PC-9 (cell line): ENCODE measurements around the gene HTR3A. TPM values are rescaled to one million over a fixed set of nuclear protein-coding genes. Genes with fewer than 3 reads are reported as not detected.

Source experiments
- BruUV-seq: library from RNA; stranded (reverse); fragments of 400-500 nt; replicated peaks from 2 replicates; lab custom pipeline; 2021; lab: Mats Ljungman, UMichigan
- CTCF ChIA-PET: fragments of 300-600 bp; sonication (Branson Sonifier 250); formaldehyde crosslinking; loops from one replicate; lab custom pipeline; 2022; ENCODE audit warnings: antibody characterized with exemption; lab: Charles Lee
- POLR2A ChIA-PET: fragments of 300-600 bp; sonication (Branson Sonifier 250); formaldehyde crosslinking; loops from one replicate; lab custom pipeline; 2022; ENCODE audit warnings: antibody characterized with exemption; ENCODE audit not compliant: unreplicated experiment; lab: Charles Lee
- DNase-seq, 2 experiments: peaks; one replicate each; pipeline versions ENCODE4 v3.0.0 to v3.0.0-alpha.2; 2015 to 2022; ENCODE audit warnings: mixed read lengths in 1 of 2
- H2AFZ ChIP-seq: fragments of 200-600 bp; sonication (generic); 2 replicates; pipeline ENCODE4 v1.8.1; 2017; ENCODE audit warnings: antibody characterized with exemption
- H3F3A ChIP-seq: fragments of 200-600 bp; sonication (generic); 2 replicates; pipeline ENCODE4 v1.8.1; 2017; ENCODE audit warnings: antibody characterized with exemption, mild to moderate bottlenecking, low read depth; ENCODE audit not compliant: insufficient read depth
- H3K27ac ChIP-seq: fragments of 200-600 bp; sonication (generic); 2 replicates; pipeline ENCODE4 v1.6.1; 2016; ENCODE audit warnings: mixed run types
- H3K27me3 ChIP-seq: fragments of 200-600 bp; sonication (generic); 2 replicates; pipeline ENCODE4 v1.6.1; 2016; ENCODE audit warnings: low read depth, mixed run types; ENCODE audit not compliant: insufficient read depth
- H3K36me3 ChIP-seq: fragments of 200-600 bp; sonication (generic); 2 replicates; pipeline ENCODE4 v1.6.1; 2016; ENCODE audit warnings: low read depth, mixed run types
- H3K4me1 ChIP-seq: fragments of 200-600 bp; sonication (generic); replicated peaks from 2 replicates; pipeline ENCODE4 v1.6.1; 2016; ENCODE audit warnings: mixed run types; ENCODE audit not compliant: insufficient read depth
- H3K4me2 ChIP-seq: fragments of 200-600 bp; sonication (generic); 2 replicates; pipeline ENCODE4 v1.6.1; 2017; ENCODE audit warnings: mixed run types
- H3K4me3 ChIP-seq: fragments of 200-600 bp; sonication (generic); 2 replicates; pipeline ENCODE4 v1.6.1; 2016; ENCODE audit warnings: mixed run types
- H3K79me2 ChIP-seq: fragments of 200-600 bp; sonication (generic); 2 replicates; pipeline ENCODE4 v1.6.1; 2017; ENCODE audit warnings: low read depth, mixed run types
- H3K9me2 ChIP-seq: fragments of 200-600 bp; sonication (generic); 2 replicates; pipeline ENCODE4 v1.8.1; 2017; ENCODE audit warnings: mild to moderate bottlenecking; ENCODE audit not compliant: insufficient read depth
- H3K9me3 ChIP-seq: fragments of 200-600 bp; sonication (generic); 2 replicates; pipeline ENCODE4 v1.8.1; 2016; ENCODE audit warnings: low read depth; ENCODE audit not compliant: insufficient read depth
- H4K20me1 ChIP-seq: fragments of 200-600 bp; sonication (generic); 2 replicates; pipeline ENCODE4 v1.8.1; 2017; ENCODE audit not compliant: insufficient read depth
- EZH2 ChIP-seq: fragments of 200-600 bp; sonication (generic); IDR thresholded peaks from 2 replicates; pipeline ENCODE4 v1.8.0; 2017; ENCODE audit warnings: antibody characterized with exemption, low read depth
- intact Hi-C: fragments of 100-400 bp; cut with micrococcal nuclease; formaldehyde crosslinking; loops from one replicate; pipeline ENCODE4 v1.10.0; 2022; ENCODE audit not compliant: unreplicated experiment
- total RNA-seq: library from RNA; stranded (reverse); gene quantifications from 2 replicates; pipeline ENCODE4 v1.2.3, GENCODE V29; 2021
- TF ChIP-seq, protein P1 (sequence below): fragments of 200-600 bp; sonication (generic); conservative IDR thresholded peaks from 2 replicates; pipeline ENCODE4 v1.6.1; 2017; ENCODE audit warnings: mixed run types, antibody characterized with exemption, mild to moderate bottlenecking, moderate library complexity

HTR3A gene
- total RNA-seq, 1 experiment from 2014 or later: not detected

GRCh38 chr11:114039551-114039950, 64.6 kb downstream of the HTR3A start:
- ChIA-PET POLR2A (no interaction called here), CTCF (no interaction called here)
- BruUV-seq: no TSS peak
- DNase-seq: no peak
- no peaks in the 10 kb centered on the region for H3K36me3 ChIP-seq
- H2AFZ ChIP-seq: no peak overlapping the region
- peaks cover 70% of the 10 kb centered on the region for H3K27me3 ChIP-seq
- H3K79me2 ChIP-seq: no peaks in the 10 kb centered on the region
- no peaks in the 10 kb centered on the region for H3K9me2 ChIP-seq
- no peak overlapping the region for H3K4me2 ChIP-seq
- H3K4me1 ChIP-seq: no peaks in the 10 kb centered on the region; the same call in 1 of the 2 replicates
- no peak overlapping the region for H3K4me3 ChIP-seq
- TF ChIP-seq, protein P1, sequence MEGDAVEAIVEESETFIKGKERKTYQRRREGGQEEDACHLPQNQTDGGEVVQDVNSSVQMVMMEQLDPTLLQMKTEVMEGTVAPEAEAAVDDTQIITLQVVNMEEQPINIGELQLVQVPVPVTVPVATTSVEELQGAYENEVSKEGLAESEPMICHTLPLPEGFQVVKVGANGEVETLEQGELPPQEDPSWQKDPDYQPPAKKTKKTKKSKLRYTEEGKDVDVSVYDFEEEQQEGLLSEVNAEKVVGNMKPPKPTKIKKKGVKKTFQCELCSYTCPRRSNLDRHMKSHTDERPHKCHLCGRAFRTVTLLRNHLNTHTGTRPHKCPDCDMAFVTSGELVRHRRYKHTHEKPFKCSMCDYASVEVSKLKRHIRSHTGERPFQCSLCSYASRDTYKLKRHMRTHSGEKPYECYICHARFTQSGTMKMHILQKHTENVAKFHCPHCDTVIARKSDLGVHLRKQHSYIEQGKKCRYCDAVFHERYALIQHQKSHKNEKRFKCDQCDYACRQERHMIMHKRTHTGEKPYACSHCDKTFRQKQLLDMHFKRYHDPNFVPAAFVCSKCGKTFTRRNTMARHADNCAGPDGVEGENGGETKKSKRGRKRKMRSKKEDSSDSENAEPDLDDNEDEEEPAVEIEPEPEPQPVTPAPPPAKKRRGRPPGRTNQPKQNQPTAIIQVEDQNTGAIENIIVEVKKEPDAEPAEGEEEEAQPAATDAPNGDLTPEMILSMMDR: no peak
- TF ChIP-seq EZH2: no peak
- H3K9me3 ChIP-seq: no peaks in the 10 kb centered on the region
- no peaks in the 10 kb centered on the region for H3F3A ChIP-seq
- intact Hi-C loops: no loop called here
- H4K20me1 ChIP-seq: no peaks in the 10 kb centered on the region
- H3K27ac ChIP-seq: no peak overlapping the region

Other genes with a start within 250 kb of the HTR3A start
- 14.0 and 19.3 TPM in 2 replicates for gene ZW10, start 201.4 kb upstream of the HTR3A start, total RNA-seq
- not detected in 2 replicates for gene CLDN25, start 195.3 kb upstream of the HTR3A start, total RNA-seq
- 36.6 and 38.1 TPM in 2 replicates for gene USP28, start 99.5 kb upstream of the HTR3A start, total RNA-seq
- gene HTR3B, start 70.3 kb upstream of the HTR3A start, total RNA-seq: not detected in 2 replicates
- gene ZBTB16, start 84.6 kb downstream of the HTR3A start, total RNA-seq: 0.25 and 0.44 TPM in 2 replicates